Brain microvascular endothelial cell (primary cell): ENCODE results near the gene GDAP1L1.
"Not testable (repeated sequence)": the region's sequence is repeated elsewhere in the genome, so short reads cannot be mapped to it uniquely, and the experiment has no call there.

Source experiments
- DNase-seq: peaks from one replicate; pipeline ENCODE4 v3.0.0-alpha.2; 2020
- H3K27ac ChIP-seq: fragments of 250-450 bp; sonication (Bioruptor Pico); 2 replicates; pipeline ENCODE4 v1.5.1; 2020; ENCODE audit warnings: mild to moderate bottlenecking, moderate library complexity
- H3K27me3 ChIP-seq: fragments of 250-450 bp; sonication (Bioruptor Pico); replicated peaks from 2 replicates; pipeline ENCODE4 v1.5.1; 2020; ENCODE audit warnings: mild to moderate bottlenecking
- H3K36me3 ChIP-seq: fragments of 250-450 bp; sonication (Bioruptor Pico); replicated peaks from 2 replicates; pipeline ENCODE4 v1.5.1; 2020; ENCODE audit warnings: mild to moderate bottlenecking
- H3K4me3 ChIP-seq: 2 replicates; pipeline ENCODE4 v1.5.1; 2011; ENCODE audit warnings: low read depth, mild to moderate bottlenecking, control low read depth, low read length, moderate library complexity
- in situ Hi-C: cut with HindIII; loops from 2 replicates; pipeline ENCODE4 v1.10.0; 2017; ENCODE audit warnings: low sequenced_read_pairs, low pct_ligation_motif_present
- TF ChIP-seq, protein P1 (sequence below): IDR thresholded peaks from 2 replicates; pipeline ENCODE4 v1.5.1; 2011; ENCODE audit warnings: low read depth, mild to moderate bottlenecking, moderate library complexity, low read length, control low read depth, inconsistent platforms; ENCODE audit errors: missing control alignments

Gene GDAP1L1

GRCh38 chr20:44324343-44324742, 77.2 kb downstream of the GDAP1L1 start:
- in situ Hi-C loops: no loop called here
- Histone ChIP-seq H3K36me3 (no peaks in the 10 kb centered on the region), H3K27ac (no peak overlapping the region), H3K4me3 (no peak overlapping the region), H3K27me3 (no peaks in the 10 kb centered on the region)
- no peak for DNase-seq
- TF ChIP-seq, protein P1, sequence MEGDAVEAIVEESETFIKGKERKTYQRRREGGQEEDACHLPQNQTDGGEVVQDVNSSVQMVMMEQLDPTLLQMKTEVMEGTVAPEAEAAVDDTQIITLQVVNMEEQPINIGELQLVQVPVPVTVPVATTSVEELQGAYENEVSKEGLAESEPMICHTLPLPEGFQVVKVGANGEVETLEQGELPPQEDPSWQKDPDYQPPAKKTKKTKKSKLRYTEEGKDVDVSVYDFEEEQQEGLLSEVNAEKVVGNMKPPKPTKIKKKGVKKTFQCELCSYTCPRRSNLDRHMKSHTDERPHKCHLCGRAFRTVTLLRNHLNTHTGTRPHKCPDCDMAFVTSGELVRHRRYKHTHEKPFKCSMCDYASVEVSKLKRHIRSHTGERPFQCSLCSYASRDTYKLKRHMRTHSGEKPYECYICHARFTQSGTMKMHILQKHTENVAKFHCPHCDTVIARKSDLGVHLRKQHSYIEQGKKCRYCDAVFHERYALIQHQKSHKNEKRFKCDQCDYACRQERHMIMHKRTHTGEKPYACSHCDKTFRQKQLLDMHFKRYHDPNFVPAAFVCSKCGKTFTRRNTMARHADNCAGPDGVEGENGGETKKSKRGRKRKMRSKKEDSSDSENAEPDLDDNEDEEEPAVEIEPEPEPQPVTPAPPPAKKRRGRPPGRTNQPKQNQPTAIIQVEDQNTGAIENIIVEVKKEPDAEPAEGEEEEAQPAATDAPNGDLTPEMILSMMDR: no peak

DNA sequence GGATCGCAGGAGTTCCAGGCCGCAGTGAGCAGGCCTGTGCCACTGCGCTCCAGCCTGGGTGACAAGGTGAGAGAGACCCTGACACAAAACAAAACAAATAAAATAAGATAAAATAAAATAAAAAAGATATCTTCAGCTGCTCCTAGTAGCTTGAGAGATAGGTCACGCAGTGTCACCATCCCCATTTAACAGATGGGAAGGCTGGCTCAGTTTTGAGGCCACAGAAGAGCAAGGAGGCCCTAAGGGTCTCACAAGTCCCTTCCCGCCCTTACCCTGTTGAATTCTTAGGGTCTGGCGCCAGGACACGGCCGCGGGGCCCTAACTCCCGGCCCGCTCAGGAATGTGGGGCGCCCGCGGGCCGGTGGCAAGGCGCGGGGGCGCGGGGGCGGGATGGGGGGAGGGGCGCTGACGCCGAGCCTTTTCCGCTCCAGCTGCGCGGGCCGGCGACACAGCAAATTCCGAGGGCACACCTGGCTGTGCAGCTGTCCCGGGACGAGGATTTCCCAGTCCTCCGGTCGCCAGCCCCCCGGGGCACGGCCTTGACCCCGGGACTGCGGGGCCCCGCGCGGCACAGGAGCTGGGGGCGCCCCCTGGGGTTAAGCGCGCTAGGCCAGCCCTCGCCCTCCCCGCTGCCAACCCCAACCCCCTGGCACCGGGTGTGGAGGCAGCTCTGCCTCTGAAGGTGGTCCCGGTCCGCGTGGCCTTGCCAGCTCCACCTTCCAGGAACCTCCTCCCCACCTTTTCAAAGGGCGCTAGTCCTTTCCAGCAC, 79.5 kb downstream of the GDAP1L1 start:
- H3K27ac ChIP-seq: no peak overlapping the region
- no peaks in the 10 kb centered on the region for H3K27me3 ChIP-seq
- in situ Hi-C loops: no loop called here
- no peaks in the 10 kb centered on the region for H3K36me3 ChIP-seq
- H3K4me3 ChIP-seq: no peak overlapping the region
- TF ChIP-seq, protein P1: no peak
- DNase-seq: no peak

DNA sequence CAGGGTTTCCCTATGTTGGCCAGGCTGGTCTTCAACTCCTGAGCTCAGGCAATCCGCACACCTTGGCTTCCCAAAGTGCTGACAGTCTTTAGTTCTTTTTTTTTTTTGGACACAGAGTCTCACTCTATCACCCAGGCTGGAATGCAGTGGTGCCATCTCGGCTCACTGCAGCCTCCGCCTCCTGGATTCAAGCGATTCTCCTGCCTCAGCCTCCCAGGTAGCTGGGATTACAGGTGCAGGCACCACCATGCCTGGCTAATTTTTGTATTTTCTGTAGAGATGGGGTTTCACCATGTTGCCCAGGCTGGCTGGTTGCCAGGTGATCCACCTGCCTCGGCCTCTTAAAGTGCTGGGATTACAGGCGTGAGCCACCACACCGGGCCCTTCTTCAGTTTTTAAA, 80.6 kb downstream of the GDAP1L1 start:
- H3K27me3 ChIP-seq, DNase-seq, in situ Hi-C loops, H3K4me3 ChIP-seq, H3K36me3 ChIP-seq, H3K27ac ChIP-seq: not testable (repeated sequence)

DNA sequence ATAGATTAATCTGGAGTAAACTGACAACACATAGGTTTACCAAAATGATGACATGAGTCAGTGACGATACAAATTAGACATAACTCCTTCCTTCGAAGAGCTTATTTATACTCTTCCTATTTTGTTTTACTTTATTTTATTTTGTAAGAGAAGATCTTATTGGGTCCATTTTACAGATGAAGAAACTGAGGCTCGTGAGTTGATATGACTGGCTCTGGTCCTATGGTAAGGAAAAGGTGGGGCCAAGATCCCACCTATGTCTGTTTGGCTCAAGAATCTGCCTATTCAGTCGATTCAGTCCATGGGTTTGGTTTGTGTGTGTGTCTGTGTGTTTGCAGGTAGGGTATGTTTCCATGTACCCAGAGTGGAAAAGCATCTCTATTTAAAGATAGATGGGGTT, 81.3 kb downstream of the GDAP1L1 start:
- in situ Hi-C loops: no loop called here

More for the DNA sequence above, 81.3 kb downstream of the GDAP1L1 start:
- H3K27me3 ChIP-seq: no peaks in the 10 kb centered on the region
- no peak for DNase-seq
- no peak overlapping the region for H3K27ac ChIP-seq
- TF ChIP-seq, protein P1: no peak
- no peak overlapping the region for H3K4me3 ChIP-seq
- no peaks in the 10 kb centered on the region for H3K36me3 ChIP-seq
